Embryonic facial prominence (tissue), 1 donor: ENCODE results near the gene ZNF888.
"Not testable (repeated sequence)": the region's sequence is repeated elsewhere in the genome, so short reads cannot be mapped to it uniquely, and the experiment has no call there.

Experiments used
- DNase-seq: peaks from one replicate; pipeline ENCODE4 v3.0.0-alpha.2; 2016; ENCODE audit errors: extremely low spot score

Gene ZNF888

DNA sequence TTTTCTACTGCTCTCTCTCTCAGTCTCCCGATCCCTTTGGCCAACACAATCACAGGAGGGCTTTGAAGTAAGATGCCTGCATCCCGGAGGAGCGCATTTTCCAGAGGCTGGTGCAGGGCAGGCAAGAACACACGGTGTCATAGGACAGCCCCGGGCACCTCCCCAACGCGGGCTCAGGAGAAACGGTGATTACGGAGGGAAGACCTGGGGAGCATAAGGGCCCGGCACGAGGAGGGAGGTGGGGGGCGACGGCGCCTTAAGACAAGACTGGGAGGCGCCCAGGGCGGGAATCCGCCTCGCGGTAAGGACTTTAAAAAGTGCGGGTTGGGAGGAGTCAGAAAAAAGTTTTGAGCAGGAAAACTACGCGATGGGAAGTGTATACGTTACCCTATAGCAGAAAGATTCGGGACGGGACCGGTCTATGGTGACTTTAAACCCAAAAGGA is 18.7 kb upstream of the ZNF888 start:
- DNase-seq = peak; percentile 11

GRCh38 chr19:52941523-52941922 is 18.3 kb upstream of the ZNF888 start:
- not testable (repeated sequence) for DNase-seq

- not testable (repeated sequence) for DNase-seq
Measured at GRCh38 chr19:52940905-52941304, 17.7 kb upstream of the ZNF888 start.

- no peak for DNase-seq
Measured at GRCh38 chr19:52938761-52939160, 15.5 kb upstream of the ZNF888 start.

DNA sequence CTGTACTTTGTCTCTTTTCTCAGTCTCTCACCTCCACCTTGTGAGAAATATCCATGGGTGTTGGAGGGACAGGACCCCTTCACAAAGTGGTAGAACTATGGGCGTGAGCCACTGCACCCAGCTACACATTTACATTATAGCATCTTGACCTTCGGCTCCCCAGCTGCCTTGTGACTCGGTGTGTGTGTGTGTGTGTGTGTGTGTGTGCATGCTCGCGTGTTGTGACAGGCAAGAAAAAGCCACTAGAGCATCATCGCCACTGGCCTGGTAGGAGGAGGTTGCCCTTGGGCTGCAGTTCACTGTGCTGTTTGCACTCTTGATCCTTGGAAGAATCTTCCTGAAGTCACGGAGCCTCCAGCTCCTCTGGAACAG is 13.7 kb upstream of the ZNF888 start:
- DNase-seq = no peak

GRCh38 chr19:52936151-52936953 is 13.1 kb upstream of the ZNF888 start:
- DNase-seq = no peak

GRCh38 chr19:52935434-52935833 is 12.2 kb upstream of the ZNF888 start:
- no peak for DNase-seq

GRCh38 chr19:52924641-52925040 is 1.4 kb upstream of the ZNF888 start:
- DNase-seq = not testable (repeated sequence)

DNA sequence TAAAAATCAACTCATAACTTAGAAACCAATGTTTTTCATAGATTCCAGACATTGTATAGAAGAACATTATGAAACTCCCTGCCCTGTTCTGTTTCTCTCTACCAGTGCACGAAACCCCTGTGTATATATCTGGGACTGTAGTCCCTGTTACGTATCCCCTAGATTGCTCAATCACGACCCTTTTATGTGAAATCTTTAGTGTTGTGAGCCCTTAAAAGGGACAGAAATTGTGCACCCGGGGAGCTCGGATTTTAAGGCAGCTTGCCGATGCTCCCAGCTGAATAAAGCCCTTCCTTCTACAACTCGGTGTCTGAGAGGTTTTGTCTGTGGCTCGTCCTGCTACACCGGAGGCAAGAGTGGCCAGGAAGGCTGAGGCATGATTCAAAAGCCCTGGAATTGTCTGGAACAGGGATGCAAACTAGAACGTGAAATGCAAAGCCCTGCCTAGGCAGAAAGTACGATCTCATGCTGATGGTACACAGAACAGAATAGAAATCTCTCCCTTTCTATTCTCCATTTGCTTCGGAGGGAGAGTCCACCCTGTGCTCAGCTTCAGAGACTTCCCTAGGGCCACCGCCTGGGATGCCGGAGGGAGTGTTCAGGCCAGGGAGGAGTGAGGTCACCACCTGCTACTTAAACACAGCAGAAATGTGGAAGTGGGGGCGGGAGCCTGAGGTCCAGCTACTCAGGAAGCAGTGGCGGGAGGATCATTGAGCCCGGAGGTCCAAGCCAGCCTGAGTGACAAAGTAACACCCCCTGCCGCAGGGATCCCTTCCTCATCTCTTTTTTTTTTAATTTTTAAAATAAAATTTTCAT is 758 bp upstream of the ZNF888 start:
- DNase-seq = no peak

GRCh38 chr19:52917531-52917930 is 5.7 kb downstream of the ZNF888 start:
- no peak for DNase-seq

DNA sequence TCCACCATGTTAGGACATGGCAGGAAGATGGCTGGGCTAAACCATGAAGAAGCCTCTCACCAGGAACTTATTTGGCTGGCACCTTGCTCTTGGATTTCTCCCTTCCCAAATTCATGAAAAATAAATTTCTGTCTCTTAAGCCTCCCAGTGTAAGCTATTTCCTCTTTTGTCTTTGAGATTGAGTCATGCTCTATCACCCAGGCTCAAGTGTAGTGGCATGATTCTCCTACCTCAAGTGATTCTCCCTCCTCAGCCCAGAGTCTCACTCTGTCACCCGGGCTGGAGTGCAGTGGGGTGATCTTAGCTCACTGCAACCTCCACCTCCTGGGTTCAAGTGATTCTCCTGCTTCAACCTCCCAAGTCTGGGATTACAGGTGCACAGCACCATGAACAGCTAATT is 12.6 kb downstream of the ZNF888 start:
- DNase-seq = no peak

GRCh38 chr19:52904052-52904780 is 19.0 kb downstream of the ZNF888 start:
- not testable (repeated sequence) for DNase-seq

- DNase-seq = no peak
Measured at GRCh38 chr19:52901842-52902241, 21.4 kb downstream of the ZNF888 start.

GRCh38 chr19:52898596-52898995 is 24.6 kb downstream of the ZNF888 start:
- DNase-seq = not testable (repeated sequence)

DNA sequence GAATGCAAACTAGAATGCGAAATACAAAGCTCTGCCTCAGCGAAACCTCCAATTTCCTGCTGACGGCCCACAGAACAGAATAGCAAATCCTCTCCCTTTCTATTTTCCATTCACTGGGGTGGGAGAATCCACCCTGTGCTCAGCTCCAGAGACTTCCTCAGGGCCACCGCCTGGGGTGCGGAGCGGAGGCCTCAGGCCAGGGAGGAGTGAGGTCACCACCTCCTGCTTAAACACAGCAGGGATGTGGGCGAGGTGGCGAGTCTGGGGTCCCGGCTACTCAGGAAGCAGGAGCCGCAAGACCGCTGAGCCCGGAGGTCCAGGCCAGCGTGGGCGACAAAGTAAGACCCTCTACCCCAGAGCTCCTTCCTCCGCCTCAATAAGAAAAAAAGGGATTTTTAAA is 25.1 kb downstream of the ZNF888 start:
- peak; percentile 6 for DNase-seq

- peak; percentile 86 for DNase-seq
Measured at GRCh38 chr19:52897138-52897935, 25.9 kb downstream of the ZNF888 start, which contains the start of gene ZNF320. Gene ZNF320 (minus strand): TSS chr19:52897635. CDS start chr19:52890255, 7,380 bp downstream.

DNA sequence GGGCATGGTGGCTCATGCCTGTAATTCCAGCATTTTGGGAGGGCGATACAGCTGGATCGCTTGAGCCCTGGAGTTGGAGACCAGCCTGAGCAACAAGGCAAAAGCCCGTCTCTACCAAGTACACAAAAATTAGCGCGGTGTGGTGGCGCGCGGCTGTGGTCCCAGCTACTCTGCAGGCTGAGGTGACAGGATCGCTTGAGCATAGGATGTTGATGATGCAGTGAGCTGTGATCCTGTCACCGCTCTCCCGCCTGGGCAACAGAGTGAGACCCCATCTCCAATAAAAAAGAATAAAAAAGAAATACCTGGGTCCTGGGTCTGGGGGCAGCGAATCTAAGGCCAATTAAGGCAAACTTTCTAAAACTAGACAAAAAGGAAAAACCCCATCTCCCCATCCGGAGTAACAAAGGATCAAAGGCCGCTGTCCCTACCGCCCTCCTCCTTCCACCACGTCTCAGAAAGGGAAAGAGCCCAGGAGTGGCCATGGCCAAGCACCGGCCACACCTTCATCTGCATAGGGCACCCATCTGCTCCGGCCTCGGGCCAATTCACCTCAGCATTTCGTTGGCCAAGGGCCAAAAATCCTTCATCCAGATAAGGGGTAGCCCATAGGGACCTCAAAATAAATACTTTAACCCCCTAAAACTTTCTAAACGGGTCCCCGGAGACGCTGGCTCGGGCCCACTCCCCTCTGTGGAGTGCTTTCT is 26.6 kb downstream of the ZNF888 start:
- DNase-seq = no peak

GRCh38 chr19:52891336-52891735 is 31.9 kb downstream of the ZNF888 start:
- no peak for DNase-seq

GRCh38 chr19:52889931-52890330 is 33.3 kb downstream of the ZNF888 start:
- DNase-seq = no peak

DNA sequence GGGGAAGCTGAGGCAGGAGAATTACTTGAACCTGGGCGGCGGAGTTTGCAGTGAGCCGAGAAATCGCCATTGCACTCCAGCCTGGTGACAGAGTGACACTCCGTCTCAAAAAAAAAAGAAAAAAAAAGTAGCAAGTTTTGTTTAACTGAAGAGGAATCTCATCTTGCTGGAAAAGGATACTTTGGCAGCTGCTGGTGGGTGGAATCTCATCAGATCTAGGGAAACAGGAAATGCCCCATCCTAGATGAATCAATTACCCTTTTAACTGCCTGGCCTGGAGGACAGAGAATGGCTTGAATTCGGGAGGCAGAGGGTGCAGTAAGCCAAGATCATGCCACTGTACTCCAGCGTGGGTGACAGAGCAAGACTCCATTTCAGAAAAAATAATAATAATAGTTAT is 34.2 kb downstream of the ZNF888 start:
- no peak for DNase-seq
